SIG-M5 treated with dmso at 0.1 percent for 504 hours (cell line): ENCODE results near the gene F7.

Experiments used
- DNase-seq: peaks from one replicate; lab custom pipeline; 2025; ENCODE audit not compliant: unreplicated experiment; lab: John Stamatoyannopoulos, UW

Gene F7

DNA sequence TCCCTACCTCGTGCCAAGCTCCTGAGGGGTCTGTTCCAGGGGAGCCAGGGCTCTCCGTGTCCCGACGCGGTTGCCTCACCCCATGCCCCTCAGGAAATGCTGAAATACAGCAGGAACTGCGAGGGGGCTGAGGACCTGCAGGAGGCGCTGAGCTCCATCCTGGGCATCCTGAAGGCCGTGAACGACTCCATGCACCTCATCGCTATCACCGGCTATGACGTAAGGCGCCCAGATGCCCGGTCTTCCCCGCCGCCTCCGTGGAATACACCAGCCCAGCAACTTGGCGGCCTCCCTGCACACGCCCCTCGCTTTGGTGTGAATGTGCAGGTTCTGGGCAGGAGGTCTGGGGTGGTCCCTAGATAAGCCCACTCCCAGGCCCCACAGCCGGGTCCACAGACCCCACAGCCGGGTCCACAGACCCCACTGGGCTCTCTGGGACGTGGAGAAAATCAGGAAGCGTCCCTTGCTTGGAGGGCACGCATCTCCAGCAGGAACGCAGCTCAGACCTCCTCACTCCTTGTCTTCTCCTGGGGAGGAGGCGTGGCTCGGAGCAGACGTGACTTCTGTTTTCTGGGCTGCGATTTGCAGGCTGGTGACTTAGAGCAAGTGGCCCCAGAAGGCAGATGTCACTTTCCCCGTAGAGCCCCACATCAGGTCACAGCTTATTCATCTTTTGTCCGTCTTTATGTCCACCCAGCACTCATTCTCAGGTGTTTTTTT, 19.4 kb upstream of the F7 start:
- DNase-seq: no peak

DNA sequence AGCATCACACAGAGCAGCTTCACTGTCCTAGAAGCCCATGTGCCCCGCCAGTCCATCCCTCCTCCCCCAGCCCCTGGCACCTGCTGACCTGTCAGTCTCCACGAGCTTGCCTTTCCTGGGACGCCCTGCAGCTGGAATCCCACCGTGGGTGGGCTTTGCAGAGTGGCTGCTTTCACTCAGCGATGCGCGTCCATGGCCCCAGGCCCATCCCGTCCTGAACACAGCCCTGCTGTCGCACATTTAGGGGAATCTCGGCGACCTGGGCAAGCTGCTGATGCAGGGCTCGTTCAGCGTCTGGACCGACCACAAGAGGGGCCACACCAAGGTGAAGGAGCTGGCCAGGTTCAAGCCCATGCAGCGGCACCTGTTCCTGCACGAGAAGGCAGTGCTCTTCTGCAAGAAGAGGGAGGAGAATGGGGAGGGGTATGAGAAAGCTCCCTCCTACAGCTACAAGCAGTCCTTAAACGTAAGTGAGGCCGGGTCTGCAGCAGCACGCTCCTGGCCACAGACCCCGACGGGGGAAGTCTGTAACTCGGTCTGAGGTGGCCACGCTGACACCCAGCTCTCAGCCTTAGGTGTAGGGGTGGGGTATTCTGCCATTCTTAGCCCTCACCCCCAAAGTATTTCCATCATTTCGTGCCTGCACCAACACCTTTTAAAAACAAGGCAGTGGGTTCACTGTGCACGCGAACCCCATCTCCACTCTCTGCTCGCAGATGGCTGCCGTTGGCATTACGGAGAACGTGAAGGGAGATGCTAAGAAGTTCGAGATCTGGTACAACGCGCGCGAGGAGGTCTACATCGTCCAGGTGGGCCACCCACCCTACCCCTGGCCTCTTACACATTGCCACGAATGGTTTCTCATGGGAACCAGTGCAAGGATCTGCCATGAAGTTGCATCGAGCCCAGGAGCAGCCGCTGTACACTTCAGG, 18.3 kb upstream of the F7 start:
- no peak for DNase-seq

DNA sequence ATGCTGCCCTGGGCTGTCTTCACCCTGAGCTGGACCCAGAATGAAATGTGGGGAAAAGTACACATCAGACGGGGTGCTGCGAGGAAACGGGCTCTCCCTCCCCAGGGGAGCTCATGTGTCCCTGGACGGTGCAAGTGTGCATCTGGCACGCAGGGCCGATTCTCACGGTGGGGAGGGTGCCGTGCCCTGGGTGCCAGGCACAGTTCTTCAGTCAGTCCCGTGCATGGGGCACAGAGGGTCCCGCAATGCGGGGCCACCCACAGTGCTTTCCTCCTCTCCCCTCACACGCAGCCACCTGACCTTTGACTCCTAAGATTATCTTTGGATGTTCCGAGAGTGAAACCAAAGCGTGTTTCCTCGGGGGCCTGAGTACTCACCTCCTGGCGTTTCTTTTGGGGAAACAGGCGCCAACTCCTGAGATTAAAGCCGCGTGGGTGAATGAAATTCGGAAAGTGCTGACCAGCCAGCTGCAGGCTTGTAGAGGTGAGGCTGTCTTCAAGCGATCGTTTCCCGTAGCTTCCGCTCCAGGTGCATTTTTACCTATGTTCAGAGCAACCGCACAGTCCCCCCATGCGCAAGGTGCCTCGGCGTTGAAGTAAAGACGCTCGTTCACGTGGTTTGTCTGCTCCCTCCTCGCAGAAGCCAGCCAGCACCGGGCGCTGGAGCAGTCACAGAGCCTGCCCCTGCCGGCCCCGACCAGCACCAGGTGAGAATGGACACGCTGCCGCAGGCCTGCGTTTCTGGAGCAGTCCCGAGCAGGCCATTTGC, 17.5 kb upstream of the F7 start:
- no peak for DNase-seq

DNA sequence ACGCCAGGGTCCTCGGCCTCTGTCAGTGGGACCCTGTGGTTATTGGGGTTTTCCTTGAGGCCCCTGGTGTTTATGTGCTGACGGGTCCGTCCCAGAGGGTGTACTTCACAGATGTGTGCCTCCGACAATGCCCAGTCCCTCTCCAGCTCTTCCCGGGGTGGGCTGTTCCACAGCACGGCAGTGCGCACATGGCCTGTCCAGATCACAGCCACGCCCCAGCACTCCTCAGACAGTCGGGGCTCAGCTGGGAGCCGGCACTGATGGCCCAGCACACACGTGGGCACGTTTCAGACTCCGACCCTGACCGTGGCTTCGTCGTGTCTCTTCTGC, 16.9 kb upstream of the F7 start:
- DNase-seq: no peak

DNA sequence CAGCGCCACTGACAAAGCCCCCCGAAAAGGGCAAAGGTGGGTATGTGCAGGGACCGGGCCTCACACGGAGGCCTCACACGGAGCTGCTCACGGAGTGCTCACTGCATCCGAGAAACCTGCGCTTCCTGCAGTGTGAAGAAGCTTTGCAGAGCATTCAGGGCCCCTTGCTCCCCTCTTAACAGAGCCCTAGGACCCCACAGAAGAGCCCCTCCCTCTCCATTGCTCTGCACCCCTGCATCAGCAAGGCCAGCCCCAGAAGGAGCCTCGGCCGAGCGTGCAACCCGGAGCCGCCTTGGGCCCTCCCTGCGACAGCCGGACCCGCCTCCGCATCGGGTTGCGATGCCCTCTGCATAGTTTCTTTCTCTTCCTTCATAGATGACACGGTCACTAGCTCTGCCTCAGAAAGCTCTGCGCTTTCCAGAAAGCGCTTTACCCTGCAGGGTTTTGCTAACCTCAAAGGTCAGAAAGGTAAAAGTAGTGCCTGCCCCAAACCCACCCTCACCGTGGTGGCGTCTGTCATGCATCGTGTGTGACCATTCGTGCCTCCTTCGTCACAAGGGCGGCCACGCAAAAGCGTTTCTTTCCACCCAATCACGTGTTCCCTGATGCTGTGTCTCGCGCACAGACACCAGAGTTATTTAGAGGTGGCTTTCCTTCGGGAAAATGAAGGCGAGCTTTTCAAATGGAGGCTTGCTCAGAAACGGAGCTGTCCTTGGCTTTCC, 15.7 kb upstream of the F7 start:
- DNase-seq: no peak

DNA sequence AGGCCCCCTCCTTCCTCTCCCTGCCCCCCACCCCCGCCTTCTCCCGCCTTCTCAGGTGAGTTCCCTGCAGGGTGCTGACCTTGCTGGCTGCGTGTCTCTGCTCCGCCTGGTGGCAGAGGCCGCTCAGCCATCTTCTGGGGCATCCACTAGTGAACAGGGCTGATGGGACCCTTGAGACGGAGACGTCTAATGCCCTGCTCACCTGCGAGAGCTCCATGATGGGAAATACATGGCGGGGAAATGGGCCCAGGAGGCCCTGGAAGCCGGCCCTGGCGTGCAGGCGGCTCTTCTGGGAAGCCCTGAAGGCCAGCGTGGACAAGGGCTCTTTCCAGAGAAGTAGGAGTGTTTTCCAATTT, 15.2 kb upstream of the F7 start:
- no peak for DNase-seq

DNA sequence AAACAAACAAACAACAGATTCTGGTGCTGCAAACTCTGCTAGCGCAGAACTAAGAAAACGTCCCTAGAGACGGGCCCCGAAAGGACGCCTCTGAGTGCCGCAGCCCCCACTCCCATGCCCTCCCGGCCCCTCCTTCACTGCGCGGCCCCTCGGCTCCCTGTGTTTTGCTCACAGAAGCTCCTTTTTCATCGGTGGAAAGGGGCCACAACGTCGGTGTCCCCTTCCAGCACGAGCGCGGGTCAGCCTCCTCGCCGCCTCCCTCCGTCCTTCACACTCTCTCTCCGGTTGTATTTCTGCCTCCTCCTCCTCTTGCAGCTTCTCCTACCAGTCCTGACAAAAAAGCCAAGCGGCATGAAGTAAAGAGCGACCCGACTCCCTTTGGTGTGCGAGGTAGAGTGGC, 14.8 kb upstream of the F7 start:
- DNase-seq: no peak

DNA sequence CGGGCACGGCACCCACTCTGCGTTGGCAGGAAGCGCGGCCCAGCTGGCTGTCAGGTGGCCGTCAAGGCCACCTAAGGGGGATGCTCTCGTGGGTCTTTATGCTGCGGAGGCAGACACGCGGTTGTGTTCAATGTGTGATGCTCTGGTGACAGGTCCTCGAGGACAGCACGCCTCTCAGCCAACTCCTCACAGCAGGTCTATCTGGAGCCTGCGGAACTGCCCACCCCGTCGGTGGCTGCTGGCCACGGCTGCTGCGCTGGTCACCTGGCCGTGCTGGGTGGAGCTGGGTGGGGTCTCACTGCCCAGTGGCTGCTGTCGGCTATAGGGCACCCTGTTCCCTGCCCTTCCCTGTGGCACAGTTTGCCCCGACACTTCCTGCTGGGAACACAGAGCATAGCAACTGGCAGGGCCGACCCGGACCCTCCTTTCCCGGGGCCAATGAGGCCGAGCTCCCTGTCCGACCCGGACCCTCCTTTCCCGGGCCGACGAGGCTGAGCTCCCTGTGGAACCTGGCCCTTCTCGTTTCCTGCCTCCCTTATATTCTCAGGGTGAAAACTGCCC, 14.3 kb upstream of the F7 start:
- DNase-seq: no peak

DNA sequence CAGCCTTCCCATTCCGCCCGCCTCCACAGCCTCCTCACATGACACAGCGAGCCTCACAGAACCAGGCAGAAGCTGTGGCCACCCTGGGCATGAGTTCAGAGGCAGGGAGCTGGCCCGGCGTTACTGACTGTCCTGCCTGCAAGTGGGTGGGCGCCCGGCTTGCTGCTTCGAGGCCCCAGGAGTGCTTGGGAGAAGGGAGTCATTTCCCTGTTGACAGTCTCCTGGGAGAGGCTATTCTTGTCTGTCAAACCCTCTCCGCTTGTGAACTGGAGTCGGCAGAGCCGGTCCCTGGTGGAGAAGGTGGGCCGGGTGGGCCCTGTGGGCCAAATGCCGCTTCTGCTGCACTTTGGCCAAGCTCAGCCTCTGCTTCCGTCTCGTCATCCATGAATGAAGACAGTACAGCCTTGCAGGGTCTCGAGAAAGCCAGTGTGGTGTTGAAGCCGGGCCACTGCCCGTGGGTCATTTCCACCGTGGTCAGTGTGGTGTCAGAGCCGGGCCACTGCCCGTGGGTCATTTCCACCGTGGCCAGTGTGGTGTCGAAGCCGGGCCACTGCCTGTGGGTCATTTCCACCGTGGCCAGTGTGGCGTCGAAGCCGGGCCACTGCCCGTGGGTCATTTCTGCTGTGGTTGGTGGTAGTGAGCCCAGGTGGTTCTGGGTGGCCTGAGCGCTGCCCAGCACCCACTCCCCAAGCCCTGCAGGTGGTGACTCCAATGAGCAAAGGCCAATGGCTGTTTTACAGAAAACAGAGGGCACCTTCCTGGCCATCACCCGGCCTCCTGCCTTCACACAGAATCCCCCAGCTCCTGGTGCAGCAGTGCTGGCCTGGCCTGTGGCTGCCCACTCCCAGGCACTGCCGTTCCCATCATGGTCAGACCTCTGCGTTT, 13.5 kb upstream of the F7 start:
- no peak for DNase-seq

DNA sequence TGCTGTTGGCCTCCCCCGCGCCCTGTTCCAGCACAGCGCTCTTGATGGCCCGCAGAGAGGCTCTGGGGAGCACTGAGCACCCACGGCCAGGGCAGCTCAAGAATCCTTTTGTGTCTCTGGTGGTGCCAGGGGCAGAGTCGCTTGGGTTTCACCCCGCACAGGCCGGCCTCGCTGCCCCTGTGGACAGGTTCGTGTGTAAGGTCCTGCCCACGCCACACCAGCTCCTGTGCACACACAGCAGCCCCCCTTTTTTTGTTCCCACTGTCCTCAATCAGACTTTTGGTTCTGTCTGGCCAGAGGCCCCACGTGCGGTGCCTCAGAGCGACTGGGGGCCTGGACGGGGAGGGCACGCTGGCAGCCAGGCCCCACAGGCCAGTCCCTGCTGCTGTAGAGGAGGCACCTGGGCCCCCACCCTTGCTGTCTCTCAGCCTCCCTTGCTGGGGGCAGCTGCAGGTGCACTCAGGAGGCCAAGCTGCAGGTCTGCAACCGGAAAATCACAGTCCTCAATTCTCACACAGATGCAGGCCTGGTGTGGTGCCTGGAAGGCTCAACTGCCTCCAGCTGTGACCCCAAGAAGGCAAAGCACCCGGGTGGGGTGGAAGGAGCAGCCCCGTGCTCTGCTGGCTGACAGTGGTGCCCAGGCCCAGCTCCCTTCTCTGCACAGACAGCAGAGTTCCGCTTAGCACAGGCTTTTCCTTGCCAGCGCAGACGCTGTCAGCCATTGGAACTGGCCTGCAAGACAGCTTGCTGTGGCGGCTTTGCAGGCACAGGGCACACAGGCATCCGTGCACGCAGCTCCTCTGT, 12.6 kb upstream of the F7 start:
- no peak for DNase-seq

DNA sequence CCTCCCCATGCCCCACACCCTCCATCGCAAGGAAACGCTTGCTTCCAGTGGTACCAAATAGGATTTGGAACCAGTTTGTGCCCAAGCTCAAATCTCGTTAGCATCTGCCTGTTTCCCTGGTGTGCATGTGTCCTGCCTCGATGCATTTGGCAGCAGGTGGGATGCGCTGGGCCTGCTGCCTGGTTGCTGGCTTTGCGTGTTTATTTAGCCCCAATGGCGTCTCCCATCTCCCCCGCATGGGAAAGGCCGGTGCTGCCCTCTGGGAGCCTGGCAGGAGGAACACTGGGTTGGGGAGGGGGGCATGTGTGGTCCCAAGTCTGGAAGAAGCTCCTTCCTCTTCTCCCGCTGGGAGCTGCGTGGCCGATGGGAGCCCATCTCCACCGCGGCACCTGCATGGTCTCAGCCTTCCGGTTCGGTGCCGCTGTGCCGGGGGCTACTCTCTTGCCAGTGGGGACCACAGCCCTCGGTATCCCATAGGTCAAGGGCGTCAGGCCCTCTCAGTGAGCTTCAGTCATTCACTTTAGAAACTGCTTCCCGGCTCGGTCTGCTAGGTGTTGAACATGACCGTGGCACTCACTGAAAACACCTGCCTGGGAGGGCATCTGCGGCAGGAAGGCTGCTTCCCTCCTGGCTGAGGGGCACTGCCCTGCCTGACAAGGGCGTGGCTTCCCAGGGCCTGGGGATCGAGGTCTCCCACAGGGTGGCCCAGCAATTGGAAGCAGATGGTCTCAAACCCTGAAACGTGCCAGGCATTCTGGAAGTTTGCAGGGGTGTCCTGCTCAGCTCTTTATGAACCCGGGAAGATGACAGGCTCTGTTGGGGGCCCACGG, 11.8 kb upstream of the F7 start:
- no peak for DNase-seq

DNA sequence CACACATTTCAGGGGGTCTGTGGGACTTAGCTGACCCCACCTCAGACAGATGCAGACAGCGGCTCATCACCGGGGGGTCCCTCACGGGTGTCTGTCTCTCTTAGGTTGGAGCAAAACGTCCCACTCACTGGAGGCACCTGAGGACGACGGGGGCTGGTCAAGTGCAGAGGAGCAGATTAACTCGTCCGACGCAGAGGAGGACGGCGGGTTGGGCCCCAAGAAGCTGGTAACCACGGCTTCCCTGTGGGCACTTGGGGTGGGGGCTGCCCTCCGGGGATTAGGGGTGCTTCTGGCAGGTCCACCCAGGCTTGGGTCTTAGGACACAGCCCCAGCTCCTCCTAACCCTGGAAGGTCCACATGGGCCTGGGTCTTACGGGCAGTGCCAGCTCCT, 11.2 kb upstream of the F7 start:
- DNase-seq: no peak

DNA sequence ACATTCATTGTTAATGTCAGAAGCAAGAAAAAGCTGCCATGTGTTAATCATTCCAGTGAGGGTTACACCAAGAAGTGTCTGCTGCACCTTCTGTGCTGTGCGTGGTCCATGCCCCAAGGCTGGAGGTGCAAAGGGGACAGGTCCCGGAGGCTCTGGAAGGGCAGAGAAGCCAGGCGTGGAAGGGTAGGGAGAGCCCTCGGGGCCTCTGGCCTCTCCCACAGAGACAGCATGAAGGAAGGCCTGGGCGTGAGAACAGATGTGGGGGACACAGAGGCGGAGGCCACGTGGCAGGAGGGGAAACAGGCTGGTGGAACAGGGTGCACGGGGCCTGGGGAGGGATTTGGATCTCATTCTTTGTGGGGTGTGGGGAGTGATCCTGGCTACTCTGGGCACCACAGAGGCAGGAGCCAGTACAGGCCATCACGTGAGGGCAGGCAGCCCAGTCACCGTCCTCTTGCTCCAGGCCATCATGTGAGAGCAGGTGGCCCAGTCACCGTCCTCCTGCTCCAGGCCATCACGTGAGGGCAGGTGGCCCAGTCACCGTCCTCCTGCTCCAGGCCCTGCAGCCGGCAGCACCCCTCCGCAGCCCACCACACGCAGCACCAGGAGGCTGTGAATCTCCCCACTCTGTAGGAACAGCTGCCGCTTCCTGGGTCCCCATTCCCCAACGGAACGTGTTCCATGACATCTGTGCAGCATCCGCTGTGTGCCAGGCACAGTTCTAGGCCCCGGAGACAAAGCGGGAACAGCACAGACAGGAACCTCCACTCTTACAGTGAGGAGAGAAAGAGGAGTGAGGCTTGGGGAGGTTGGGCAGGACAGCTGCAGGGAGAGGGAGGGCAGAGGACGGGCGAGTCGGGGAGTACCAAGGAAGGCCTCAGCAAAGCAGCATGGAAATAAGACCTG, 10.2 kb upstream of the F7 start:
- DNase-seq: no peak

DNA sequence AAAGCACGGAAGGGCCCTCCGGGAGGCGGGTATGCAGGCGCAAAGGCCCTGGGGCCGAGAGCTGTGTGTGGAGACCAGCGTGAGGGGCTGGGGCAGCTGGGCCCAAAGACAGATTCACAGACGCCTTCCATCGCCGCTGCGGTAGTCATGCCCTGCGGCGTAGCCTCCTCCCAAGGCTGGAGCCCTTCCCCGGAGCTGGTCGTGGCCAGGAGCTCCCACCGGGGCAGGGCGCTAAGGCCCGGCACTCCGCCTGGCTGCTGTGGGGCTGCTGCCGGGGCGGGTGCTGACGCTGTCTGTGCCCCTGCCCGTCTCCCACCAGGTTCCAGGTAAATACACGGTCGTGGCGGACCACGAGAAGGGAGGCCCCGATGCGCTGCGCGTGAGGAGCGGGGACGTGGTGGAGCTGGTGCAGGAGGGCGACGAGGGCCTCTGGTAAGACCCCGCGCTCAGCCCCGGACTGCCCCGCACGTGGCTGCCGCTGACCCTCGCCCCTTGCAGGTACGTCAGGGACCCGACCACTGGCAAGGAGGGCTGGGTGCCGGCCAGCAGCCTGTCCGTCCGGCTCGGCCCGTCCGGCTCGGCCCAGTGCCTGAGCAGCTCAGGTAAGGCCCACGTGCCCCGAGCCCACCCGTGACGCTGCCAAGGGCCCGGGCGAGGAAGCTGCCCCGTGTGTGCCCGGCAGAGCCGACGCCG, 9.4 kb upstream of the F7 start:
- DNase-seq: no peak

DNA sequence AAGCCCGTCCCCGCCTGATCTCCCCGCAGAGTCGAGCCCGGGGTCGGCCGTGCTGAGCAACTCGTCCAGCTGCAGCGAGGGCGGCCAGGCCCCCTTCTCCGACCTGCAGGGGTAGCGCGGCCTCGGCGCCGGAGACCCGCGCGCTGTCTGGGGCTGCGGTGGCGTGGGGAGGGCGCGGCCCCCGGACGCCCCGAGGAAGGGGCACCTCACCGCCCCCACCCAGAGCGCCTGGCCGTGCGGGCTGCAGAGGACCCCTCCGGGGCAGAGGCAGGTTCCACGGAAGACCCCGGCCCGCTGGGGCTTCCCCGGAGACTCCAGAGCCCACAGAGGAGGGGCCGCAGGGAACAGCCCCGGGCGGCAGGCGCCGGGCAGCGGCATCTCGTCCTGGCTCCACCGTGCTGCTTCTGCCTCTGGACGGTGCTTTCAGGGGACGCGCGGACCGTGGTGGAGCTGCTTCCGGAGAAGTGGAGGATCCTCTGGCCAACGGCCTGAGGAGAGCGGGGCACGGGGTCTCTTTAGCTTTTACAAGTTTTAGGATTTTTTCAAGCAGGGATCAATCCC, 8.8 kb upstream of the F7 start:
- no peak for DNase-seq

DNA sequence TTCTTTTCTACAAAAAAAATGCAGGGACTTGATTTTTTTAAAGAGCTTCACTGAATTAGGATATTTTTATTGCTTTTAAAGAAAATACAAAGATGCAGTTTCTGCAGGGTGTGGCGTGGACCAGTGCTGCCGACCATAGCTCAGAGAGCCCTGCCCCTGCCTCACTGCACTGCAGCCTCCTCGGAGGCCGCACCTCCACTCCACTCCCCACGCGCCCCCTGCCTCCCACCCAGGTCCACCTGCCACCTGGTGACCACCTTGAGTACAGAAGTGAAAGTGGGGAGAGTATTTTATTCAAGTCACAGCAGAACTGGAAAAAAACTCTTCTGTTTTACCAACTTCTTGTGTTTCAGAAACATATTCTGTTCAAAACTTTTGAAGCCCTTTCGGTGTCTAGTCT, 7.9 kb upstream of the F7 start:
- no peak for DNase-seq
